ENCODE measurements around the gene OSGEP.
"Not testable (repeated sequence)": the region's sequence is repeated elsewhere in the genome, so short reads cannot be mapped to it uniquely, and the experiment has no call there.

Gene OSGEP

GRCh38 chr14:20469242-20469889 lies 14.8 kb upstream of the OSGEP start, which contains the start of gene PNP:
Gene PNP, plus strand, starts transcription at chr14:20469406. Its CDS starts 119 bp downstream, at chr14:20469525.
- peak; percentile 95 for DNase-seq

- DNase-seq, result no peak
Measured at GRCh38 chr14:20468764-20469241, 14.2 kb upstream of the OSGEP start.

GRCh38 chr14:20461225-20462141 lies 6.9 kb upstream of the OSGEP start, which contains the start of gene PIP4P1:
Gene PIP4P1, minus strand, starts transcription at chr14:20461434. Its CDS starts 109 bp downstream, at chr14:20461325.
- DNase-seq, result peak; percentile 100

GRCh38 chr14:20460458-20461224 lies 6.0 kb upstream of the OSGEP start:
- DNase-seq, result no peak

- DNase-seq, result no peak
Measured at GRCh38 chr14:20458031-20458789, 3.6 kb upstream of the OSGEP start.

- no peak for DNase-seq
Measured at GRCh38 chr14:20456971-20457370, 2.4 kb upstream of the OSGEP start.

GRCh38 chr14:20455355-20456300 lies 1.0 kb upstream of the OSGEP start:
- DNase-seq, result peak; percentile 96

GRCh38 chr14:20452831-20453230 lies 1.8 kb downstream of the OSGEP start:
- not testable (repeated sequence) for DNase-seq

GRCh38 chr14:20446889-20447288 lies 7.7 kb downstream of the OSGEP start:
- no peak for DNase-seq

- DNase-seq, result not testable (repeated sequence)
Measured at GRCh38 chr14:20443650-20444049, 11.0 kb downstream of the OSGEP start.

GRCh38 chr14:20441461-20441860 lies 13.2 kb downstream of the OSGEP start:
- no peak for DNase-seq

GRCh38 chr14:20440882-20441281 lies 13.7 kb downstream of the OSGEP start:
- DNase-seq, result no peak

- no peak for DNase-seq
Measured at GRCh38 chr14:20440465-20440864, 14.1 kb downstream of the OSGEP start.

GRCh38 chr14:20438664-20439063 lies 15.9 kb downstream of the OSGEP start:
- DNase-seq, result no peak

- no peak for DNase-seq
Measured at GRCh38 chr14:20436363-20436755, 18.3 kb downstream of the OSGEP start.

- DNase-seq, result no peak
Measured at GRCh38 chr14:20435582-20436362, 18.8 kb downstream of the OSGEP start, which contains the start of gene KLHL33. Gene KLHL33, minus strand, starts transcription at chr14:20436166. Its CDS starts 355 bp downstream, at chr14:20435811.

GRCh38 chr14:20434701-20435581 lies 19.7 kb downstream of the OSGEP start:
- DNase-seq, result no peak

- DNase-seq, result no peak
Measured at GRCh38 chr14:20429801-20430669, 24.6 kb downstream of the OSGEP start.

Measured in hematopoietic multipotent progenitor cell treated with erythropoietin and hydrocortisone succinate and interleukin-3 and kit ligand, for 8 days (in vitro differentiated cells).